WTC11 (cell line): ENCODE results near the gene TMEM14C. TPM values are rescaled to one million over a fixed set of nuclear protein-coding genes. Genes with fewer than 3 reads are reported as not detected.

Experiments
- CREB1 ChIP-seq: sonication (generic); formaldehyde crosslinking; IDR thresholded peaks from 2 replicates; pipeline ENCODE4 v1.8.0; 2023; ENCODE audit warnings: mild to moderate bottlenecking, missing genetic modification reagents
- CREM ChIP-seq: sonication (generic); formaldehyde crosslinking; IDR thresholded peaks from 2 replicates; pipeline ENCODE4 v1.8.1; 2022; ENCODE audit warnings: mild to moderate bottlenecking, missing genetic modification reagents, moderate library complexity
- CTCF ChIP-seq: fragments of 200-600 bp; IDR thresholded peaks from 2 replicates; pipeline ENCODE4 v1.8.0; 2022; ENCODE audit warnings: antibody characterized with exemption
- ETV6 ChIP-seq: sonication (generic); formaldehyde crosslinking; IDR thresholded peaks from 2 replicates; pipeline ENCODE4 v1.8.1; 2022; ENCODE audit warnings: mild to moderate bottlenecking, missing genetic modification reagents
- FOXK1 ChIP-seq: sonication (generic); formaldehyde crosslinking; IDR thresholded peaks from 2 replicates; pipeline ENCODE4 v1.8.0; 2022; ENCODE audit warnings: mild to moderate bottlenecking, moderate library complexity, missing genetic modification reagents
- FOXP1 ChIP-seq: sonication (generic); formaldehyde crosslinking; IDR thresholded peaks from 2 replicates; pipeline ENCODE4 v1.8.0; 2022; ENCODE audit warnings: missing genetic modification reagents, mild to moderate bottlenecking, moderate library complexity, borderline replicate concordance
- FOXP4 ChIP-seq: sonication (generic); formaldehyde crosslinking; IDR thresholded peaks from 2 replicates; pipeline ENCODE4 v1.8.0; 2022; ENCODE audit warnings: mild to moderate bottlenecking, missing genetic modification reagents
- KAT7 ChIP-seq: sonication (generic); formaldehyde crosslinking; IDR thresholded peaks from 2 replicates; pipeline ENCODE4 v1.8.1; 2023; ENCODE audit warnings: missing genetic modification reagents, mild to moderate bottlenecking, borderline replicate concordance
- MAX ChIP-seq: sonication (generic); formaldehyde crosslinking; IDR thresholded peaks from 2 replicates; pipeline ENCODE4 v1.8.0; 2022; ENCODE audit warnings: mild to moderate bottlenecking, missing genetic modification reagents
- NFYB ChIP-seq: sonication (generic); formaldehyde crosslinking; conservative IDR thresholded peaks from 2 replicates; pipeline ENCODE4 v1.8.0; 2022; ENCODE audit warnings: low read depth, missing genetic modification reagents
- PREB ChIP-seq: sonication (generic); formaldehyde crosslinking; IDR thresholded peaks from 2 replicates; pipeline ENCODE4 v1.8.1; 2022; ENCODE audit warnings: mild to moderate bottlenecking, missing genetic modification reagents, moderate library complexity, borderline replicate concordance
- SMAD3 ChIP-seq: sonication (generic); formaldehyde crosslinking; IDR thresholded peaks from 2 replicates; pipeline ENCODE4 v1.8.0; 2022; ENCODE audit warnings: missing genetic modification reagents, mild to moderate bottlenecking, borderline replicate concordance
- SP1 ChIP-seq: sonication (generic); formaldehyde crosslinking; conservative IDR thresholded peaks from 2 replicates; pipeline ENCODE4 v1.8.1; 2022; ENCODE audit warnings: missing genetic modification reagents
- USF2 ChIP-seq: sonication (generic); formaldehyde crosslinking; IDR thresholded peaks from 2 replicates; pipeline ENCODE4 v1.8.1; 2023; ENCODE audit warnings: mild to moderate bottlenecking, missing genetic modification reagents, moderate library complexity
- ZBTB21 ChIP-seq: sonication (generic); formaldehyde crosslinking; IDR thresholded peaks from 2 replicates; pipeline ENCODE4 v1.8.1; 2023; ENCODE audit warnings: mild to moderate bottlenecking, missing genetic modification reagents, borderline replicate concordance
- ZMAT4 ChIP-seq: fragments of 250-450 bp; sonication (Bioruptor Pico); IDR thresholded peaks from 2 replicates; pipeline ENCODE4 v1.9.0; 2021; ENCODE audit warnings: mild to moderate bottlenecking
- ZNF281 ChIP-seq: sonication (generic); formaldehyde crosslinking; IDR thresholded peaks from 2 replicates; pipeline ENCODE4 v1.8.0; 2023; ENCODE audit warnings: mild to moderate bottlenecking, missing genetic modification reagents
- ZNF423 ChIP-seq: fragments of 250-450 bp; sonication (Bioruptor Pico); IDR thresholded peaks from 2 replicates; pipeline ENCODE4 v2.1.2; 2022; ENCODE audit warnings: mild to moderate bottlenecking, moderate library complexity
- ZNF512 ChIP-seq: sonication (generic); formaldehyde crosslinking; IDR thresholded peaks from 2 replicates; pipeline ENCODE4 v1.8.1; 2022; ENCODE audit warnings: missing genetic modification reagents, borderline replicate concordance
- total RNA-seq: library from RNA; stranded (reverse); gene quantifications from 3 replicates; pipeline ENCODE4 v1.2.3, GENCODE V29; 2021
- TF ChIP-seq, protein P1 (sequence below): sonication (generic); formaldehyde crosslinking; IDR thresholded peaks from 2 replicates; pipeline ENCODE4 v1.8.1; 2022; ENCODE audit warnings: low read depth, mild to moderate bottlenecking, moderate library complexity, missing genetic modification reagents, borderline replicate concordance
- TF ChIP-seq, protein P2 (sequence below): sonication (generic); formaldehyde crosslinking; conservative IDR thresholded peaks from 2 replicates; pipeline ENCODE4 v1.8.1; 2022; ENCODE audit warnings: mild to moderate bottlenecking, missing genetic modification reagents
- TF ChIP-seq, protein P3 (sequence below): sonication (generic); formaldehyde crosslinking; IDR thresholded peaks from 2 replicates; pipeline ENCODE4 v1.8.1; 2023; ENCODE audit warnings: mild to moderate bottlenecking, missing genetic modification reagents

Gene TMEM14C
- total RNA-seq, 1 experiment from 2014 or later = 103 TPM

- TF ChIP-seq USF2 (CRISPR knock-in tag) = peak; percentile 87
- TF ChIP-seq, protein P1, sequence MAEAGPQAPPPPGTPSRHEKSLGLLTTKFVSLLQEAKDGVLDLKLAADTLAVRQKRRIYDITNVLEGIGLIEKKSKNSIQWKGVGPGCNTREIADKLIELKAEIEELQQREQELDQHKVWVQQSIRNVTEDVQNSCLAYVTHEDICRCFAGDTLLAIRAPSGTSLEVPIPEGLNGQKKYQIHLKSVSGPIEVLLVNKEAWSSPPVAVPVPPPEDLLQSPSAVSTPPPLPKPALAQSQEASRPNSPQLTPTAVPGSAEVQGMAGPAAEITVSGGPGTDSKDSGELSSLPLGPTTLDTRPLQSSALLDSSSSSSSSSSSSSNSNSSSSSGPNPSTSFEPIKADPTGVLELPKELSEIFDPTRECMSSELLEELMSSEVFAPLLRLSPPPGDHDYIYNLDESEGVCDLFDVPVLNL (CRISPR knock-in tag) = no peak
- TF ChIP-seq CREB1 (CRISPR knock-in tag) = 0 out of 2 replicates have a peak, but pooled peaks have one; percentile 69
- TF ChIP-seq, protein P2, sequence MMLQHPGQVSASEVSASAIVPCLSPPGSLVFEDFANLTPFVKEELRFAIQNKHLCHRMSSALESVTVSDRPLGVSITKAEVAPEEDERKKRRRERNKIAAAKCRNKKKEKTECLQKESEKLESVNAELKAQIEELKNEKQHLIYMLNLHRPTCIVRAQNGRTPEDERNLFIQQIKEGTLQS (CRISPR knock-in tag) = no peak
- no peak for TF ChIP-seq ZBTB21
- peak; percentile 81; the same call in 1 of the 2 replicates for TF ChIP-seq SMAD3 (CRISPR knock-in tag)
- TF ChIP-seq CREM (CRISPR knock-in tag) = peak; percentile 83; the same call in 1 of the 2 replicates
- peak; percentile 79 for TF ChIP-seq FOXK1 (CRISPR knock-in tag)
- TF ChIP-seq, protein P3, sequence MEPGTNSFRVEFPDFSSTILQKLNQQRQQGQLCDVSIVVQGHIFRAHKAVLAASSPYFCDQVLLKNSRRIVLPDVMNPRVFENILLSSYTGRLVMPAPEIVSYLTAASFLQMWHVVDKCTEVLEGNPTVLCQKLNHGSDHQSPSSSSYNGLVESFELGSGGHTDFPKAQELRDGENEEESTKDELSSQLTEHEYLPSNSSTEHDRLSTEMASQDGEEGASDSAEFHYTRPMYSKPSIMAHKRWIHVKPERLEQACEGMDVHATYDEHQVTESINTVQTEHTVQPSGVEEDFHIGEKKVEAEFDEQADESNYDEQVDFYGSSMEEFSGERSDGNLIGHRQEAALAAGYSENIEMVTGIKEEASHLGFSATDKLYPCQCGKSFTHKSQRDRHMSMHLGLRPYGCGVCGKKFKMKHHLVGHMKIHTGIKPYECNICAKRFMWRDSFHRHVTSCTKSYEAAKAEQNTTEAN (CRISPR knock-in tag) = peak; percentile 82; the same call in 1 of the 2 replicates
- TF ChIP-seq ETV6 = peak; percentile 92
- TF ChIP-seq NFYB = no peak
- peak; percentile 91 for TF ChIP-seq MAX (CRISPR knock-in tag)
- peak; percentile 72; the same call in 1 of the 2 replicates for TF ChIP-seq FOXP4 (CRISPR knock-in tag)
- TF ChIP-seq ZNF281 (CRISPR knock-in tag) = 0 out of 2 replicates have a peak, but pooled peaks have one; percentile 36
- no peak for TF ChIP-seq ZNF512 (CRISPR knock-in tag)
- peak; percentile 80; the same call in 1 of the 2 replicates for TF ChIP-seq FOXP1 (CRISPR knock-in tag)
- TF ChIP-seq ZNF423 (CRISPR knock-in tag) = no peak
- no peak for TF ChIP-seq ZMAT4 (CRISPR knock-in tag)
- no peak for TF ChIP-seq CTCF
- 0 out of 2 replicates have a peak, but pooled peaks have one; percentile 54 for TF ChIP-seq PREB (CRISPR knock-in tag)
- peak; percentile 85 for TF ChIP-seq SP1 (CRISPR knock-in tag)
- peak; percentile 79 for TF ChIP-seq KAT7
These were observed at the start of gene TMEM14C (continued) for GRCh38 chr6:10722820-10723566.
